Prostate gland (tissue), 2 donors: ENCODE results near the gene GFRA1. TPM values are rescaled to one million over a fixed set of nuclear protein-coding genes. Genes with fewer than 3 reads are reported as not detected.

Source experiments
- DNase-seq: peaks from one replicate; pipeline ENCODE4 v3.0.0-alpha.2; 2019; ENCODE audit warnings: low spot score
- H3K27ac ChIP-seq, 2 donors: fragments of 200-600 bp; sonication (generic); 2 replicates each; pipeline ENCODE4 v1.5.1; 2017 to 2019
- H3K27me3 ChIP-seq: fragments of 200-600 bp; sonication (generic); replicated peaks from 2 replicates; pipeline ENCODE4 v1.5.1; 2019; ENCODE audit not compliant: insufficient read depth
- H3K36me3 ChIP-seq, 2 donors: fragments of 200-600 bp; sonication (generic); 1 replicate in 1 of 2; 2 replicates in 1 of 2; pipeline versions ENCODE4 v1.5.1 to v1.8.1; 2017 to 2019
- H3K4me1 ChIP-seq: fragments of 200-600 bp; sonication (generic); replicated peaks from 2 replicates; pipeline ENCODE4 v1.5.1; 2019
- H3K4me3 ChIP-seq, 2 donors: fragments of 200-600 bp; sonication (generic); 2 replicates each; pipeline ENCODE4 v1.5.1; 2017 to 2019
- H3K9me3 ChIP-seq: fragments of 200-600 bp; sonication (generic); 2 replicates; pipeline ENCODE4 v1.5.1; 2017
- POLR2A ChIP-seq: fragments of 450-650 bp; IDR thresholded peaks from one replicate; pipeline ENCODE4 v1.6.1; 2016; ENCODE audit warnings: antibody characterized with exemption, mild to moderate bottlenecking
- POLR2AphosphoS5 ChIP-seq: sonication (generic); formaldehyde crosslinking; IDR thresholded peaks from one replicate; pipeline ENCODE4 v1.6.1; 2017; ENCODE audit warnings: antibody characterized with exemption
- WGBS: methylation state at CpG from one replicate; pipeline ENCODE4 v1.1.5; 2018; 5-methylcytosine and 5-hydroxymethylcytosine counted together
- intact Hi-C: fragments of 100-400 bp; cut with DNase I; formaldehyde crosslinking; loops from one replicate; pipeline ENCODE4 v1.14.2; 2022
- total RNA-seq, 2 donors: library from RNA; depleted of rRNA; stranded (reverse); fragments of >200 nt; gene quantifications; one replicate each; pipeline ENCODE4 v1.1.0, GENCODE V29; 2016
- TF ChIP-seq, protein P1 (sequence below), 4 experiments: fragments of 200-600 bp in 2 of 4; fragments of 450-650 bp in 2 of 4; sonication (generic) in 2 of 4; IDR thresholded peaks; 1 replicate in 3 of 4; 2 replicates in 1 of 4; pipeline ENCODE4 v1.5.1; 2016 to 2019; ENCODE audit warnings: antibody characterized with exemption in 4 of 4, mild to moderate bottlenecking in 2 of 4, moderate library complexity in 2 of 4

Gene GFRA1
- total RNA-seq, 2 donors from 2014 or later = 5.1 to 14.5 TPM

DNA sequence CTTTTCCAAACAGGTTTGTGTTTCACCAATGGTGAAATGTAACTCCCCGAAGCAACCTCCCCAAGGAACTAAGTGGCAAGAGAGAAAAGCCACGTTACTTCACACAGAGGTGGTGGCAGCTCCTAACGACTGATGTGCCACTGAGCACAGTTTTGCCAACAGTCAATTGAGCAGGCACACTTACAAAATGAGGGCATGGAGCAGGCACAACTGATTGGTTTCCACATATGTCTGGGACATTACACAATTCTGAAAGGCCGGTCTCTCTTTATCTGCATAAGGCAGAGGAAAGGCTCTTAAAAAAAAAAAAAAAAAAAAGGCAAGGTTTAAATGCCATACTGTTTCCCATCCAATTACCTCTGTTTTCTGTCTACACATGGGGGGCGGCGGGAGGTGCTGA lies 86.7 kb downstream of the GFRA1 start:
- intact Hi-C loops = no loop called here
- H3K9me3 ChIP-seq = no peaks in the 10 kb centered on the region
- DNase-seq = no peak
- TF ChIP-seq POLR2AphosphoS5 (no peak), POLR2A (no peak)
- TF ChIP-seq, protein P1, sequence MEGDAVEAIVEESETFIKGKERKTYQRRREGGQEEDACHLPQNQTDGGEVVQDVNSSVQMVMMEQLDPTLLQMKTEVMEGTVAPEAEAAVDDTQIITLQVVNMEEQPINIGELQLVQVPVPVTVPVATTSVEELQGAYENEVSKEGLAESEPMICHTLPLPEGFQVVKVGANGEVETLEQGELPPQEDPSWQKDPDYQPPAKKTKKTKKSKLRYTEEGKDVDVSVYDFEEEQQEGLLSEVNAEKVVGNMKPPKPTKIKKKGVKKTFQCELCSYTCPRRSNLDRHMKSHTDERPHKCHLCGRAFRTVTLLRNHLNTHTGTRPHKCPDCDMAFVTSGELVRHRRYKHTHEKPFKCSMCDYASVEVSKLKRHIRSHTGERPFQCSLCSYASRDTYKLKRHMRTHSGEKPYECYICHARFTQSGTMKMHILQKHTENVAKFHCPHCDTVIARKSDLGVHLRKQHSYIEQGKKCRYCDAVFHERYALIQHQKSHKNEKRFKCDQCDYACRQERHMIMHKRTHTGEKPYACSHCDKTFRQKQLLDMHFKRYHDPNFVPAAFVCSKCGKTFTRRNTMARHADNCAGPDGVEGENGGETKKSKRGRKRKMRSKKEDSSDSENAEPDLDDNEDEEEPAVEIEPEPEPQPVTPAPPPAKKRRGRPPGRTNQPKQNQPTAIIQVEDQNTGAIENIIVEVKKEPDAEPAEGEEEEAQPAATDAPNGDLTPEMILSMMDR (IDR thresholded peaks at IDR 0.05) = no peak
- no peak overlapping the region for H3K27ac ChIP-seq
- 92% methylated on average over 6 of the region's 6 CpGs for WGBS
- no peaks in the 10 kb centered on the region for H3K4me1 ChIP-seq
- no peak overlapping the region for H3K4me3 ChIP-seq
- no peaks in the 10 kb centered on the region for H3K27me3 ChIP-seq
- no peaks in the 10 kb centered on the region for H3K36me3 ChIP-seq

DNA sequence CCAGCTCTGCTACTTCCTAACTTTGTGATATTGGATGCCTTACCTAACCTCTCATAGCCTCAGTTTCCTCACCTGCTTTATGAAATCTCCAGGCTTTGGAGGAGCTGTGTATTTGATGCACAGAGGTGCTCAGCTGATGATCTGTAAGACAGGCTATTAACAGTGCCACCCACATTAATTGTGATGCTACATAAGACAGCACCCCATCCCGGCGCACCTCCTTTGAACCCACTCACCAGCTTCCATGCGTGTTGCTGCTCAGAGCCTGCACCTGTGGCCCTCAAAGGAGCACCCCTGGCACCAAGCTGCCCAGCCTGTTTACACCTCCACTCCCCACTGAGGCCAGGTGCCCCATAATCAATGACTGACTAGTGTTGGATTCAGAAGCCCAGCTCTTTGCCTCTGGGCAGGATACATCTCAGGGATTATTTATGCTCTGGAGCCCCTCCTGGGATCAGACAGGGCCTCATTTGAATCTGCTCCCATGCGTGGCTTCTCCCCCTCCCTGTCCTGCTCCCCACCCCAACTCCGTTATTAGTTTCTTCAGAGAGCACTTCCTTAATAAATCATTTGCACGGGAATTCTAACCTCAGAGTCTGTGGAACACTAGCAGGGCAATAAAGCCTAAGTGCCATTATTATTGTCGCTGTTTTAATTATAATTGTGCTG lies 87.7 kb downstream of the GFRA1 start:
- Histone ChIP-seq H3K9me3 (no peaks in the 10 kb centered on the region), H3K27ac (no peak overlapping the region), H3K4me1 (no peaks in the 10 kb centered on the region), H3K36me3 (no peaks in the 10 kb centered on the region), H3K27me3 (no peaks in the 10 kb centered on the region), H3K4me3 (no peak overlapping the region)
- 69% methylated on average over 7 of the region's 7 CpGs for WGBS
- no peak for TF ChIP-seq POLR2AphosphoS5
- TF ChIP-seq, protein P1 (IDR thresholded peaks at IDR 0.05) = no peak
- no peak for TF ChIP-seq POLR2A
- DNase-seq = no peak
- intact Hi-C loops = no loop called here

DNA sequence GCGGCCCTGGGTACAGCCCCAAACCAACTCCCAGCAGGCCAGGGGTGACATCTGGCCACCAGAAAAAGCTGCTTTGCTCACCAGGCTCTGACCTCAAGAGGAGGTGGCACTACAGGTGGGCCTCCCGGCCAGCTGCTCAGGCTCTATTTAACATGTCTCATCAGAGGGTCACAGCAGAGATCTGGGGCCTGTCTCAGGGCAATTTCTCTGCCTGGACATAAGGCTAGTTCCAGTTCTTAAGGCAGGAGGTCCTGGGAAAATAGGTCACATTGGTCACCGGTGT lies 88.6 kb downstream of the GFRA1 start:
- H3K4me3 ChIP-seq = no peak overlapping the region
- H3K4me1 ChIP-seq = no peaks in the 10 kb centered on the region
- no peaks in the 10 kb centered on the region for H3K36me3 ChIP-seq
- TF ChIP-seq, protein P1 (IDR thresholded peaks at IDR 0.05) = no peak
- TF ChIP-seq POLR2A (no peak), POLR2AphosphoS5 (no peak)
- H3K9me3 ChIP-seq = no peaks in the 10 kb centered on the region
- no peaks in the 10 kb centered on the region for H3K27me3 ChIP-seq
- WGBS = 93% methylated on average over 3 of the region's 3 CpGs
- no peak for DNase-seq
- intact Hi-C loops = no loop called here
- H3K27ac ChIP-seq = no peak overlapping the region

DNA sequence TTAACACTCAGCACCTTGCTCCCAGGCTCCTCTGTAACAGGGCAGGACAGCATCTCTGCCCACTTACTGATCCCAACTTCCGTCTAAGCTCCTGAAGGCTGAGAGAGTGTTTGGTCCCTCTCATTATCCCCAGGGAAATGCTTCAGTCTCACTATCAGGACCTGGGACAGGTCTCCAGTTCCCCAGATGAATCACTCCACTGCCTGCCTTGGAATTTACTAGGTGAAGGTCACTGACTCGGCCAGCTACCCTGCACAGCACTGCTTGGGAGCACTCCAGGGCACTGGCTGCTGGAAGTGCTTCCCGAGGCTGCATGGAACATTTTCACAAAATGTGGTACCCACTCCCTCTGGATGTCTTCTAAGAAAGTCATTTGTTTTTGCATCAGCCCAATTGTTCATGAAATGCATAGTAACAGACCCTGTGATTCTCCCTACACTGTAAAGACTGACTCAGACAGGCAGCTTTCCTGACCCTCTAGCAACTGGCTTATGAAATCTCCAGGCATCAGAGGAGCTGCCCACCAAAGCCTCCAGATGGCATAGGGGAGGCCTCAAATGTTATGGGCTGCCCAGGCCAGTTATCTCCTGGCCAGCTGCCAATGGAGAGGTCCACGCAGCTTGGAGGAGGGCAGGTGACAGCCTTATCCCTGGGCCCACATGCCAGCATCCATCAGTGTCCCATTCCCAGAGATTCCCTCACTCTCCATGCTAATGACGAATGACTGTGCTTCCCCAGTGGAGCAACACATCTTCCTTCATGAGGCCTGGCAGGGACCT lies 89.1 kb downstream of the GFRA1 start:
- no peak overlapping the region for H3K4me3 ChIP-seq
- no peaks in the 10 kb centered on the region for H3K27me3 ChIP-seq
- 37% methylated on average over 5 of the region's 5 CpGs for whole genome bisulfite sequencing
- TF ChIP-seq, protein P1 (IDR thresholded peaks at IDR 0.05) = no peak
- no peak for TF ChIP-seq POLR2A
- TF ChIP-seq POLR2AphosphoS5 = no peak
- no peaks in the 10 kb centered on the region for H3K36me3 ChIP-seq
- H3K4me1 ChIP-seq = no peaks in the 10 kb centered on the region
- no peaks in the 10 kb centered on the region for H3K9me3 ChIP-seq
- intact Hi-C loops = no loop called here
- no peak overlapping the region for H3K27ac ChIP-seq
- DNase-seq = no peak

DNA sequence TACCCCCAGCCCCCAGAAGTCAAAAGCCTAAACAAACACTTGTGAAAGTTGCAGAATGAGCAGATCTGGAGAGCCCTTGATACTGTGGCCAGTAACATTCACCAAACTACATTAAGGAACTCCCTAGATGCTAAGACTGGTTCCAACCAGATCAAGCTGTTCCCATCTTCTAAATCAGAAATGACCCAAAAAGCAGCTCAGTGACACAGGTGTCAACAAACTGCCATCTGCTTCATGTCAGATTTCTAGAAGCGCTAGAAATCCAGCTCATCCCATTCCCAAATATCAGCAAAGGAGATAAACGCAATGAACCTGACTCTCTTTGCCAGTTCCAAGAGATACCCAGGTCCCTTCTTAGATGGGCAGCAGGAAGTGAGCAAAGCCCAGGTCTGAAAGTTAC lies 90.6 kb downstream of the GFRA1 start:
- no peak for DNase-seq
- intact Hi-C loops = no loop called here

More for the DNA sequence above, 90.6 kb downstream of the GFRA1 start:
- WGBS = 84% methylated on average over 2 of the region's 2 CpGs
- Histone ChIP-seq H3K4me1 (no peaks in the 10 kb centered on the region), H3K36me3 (no peaks in the 10 kb centered on the region), H3K4me3 (no peak overlapping the region), H3K9me3 (no peaks in the 10 kb centered on the region), H3K27me3 (no peaks in the 10 kb centered on the region), H3K27ac (no peak overlapping the region)
- TF ChIP-seq POLR2A = no peak
- TF ChIP-seq POLR2AphosphoS5 = no peak
- TF ChIP-seq, protein P1 (IDR thresholded peaks at IDR 0.05) = no peak
